H54 (cell line): ENCODE data around the gene TMEM258.

Experiments used
- DNase-seq: peaks from one replicate; pipeline ENCODE4 v3.0.0; 2011; ENCODE audit warnings: low spot score, mixed read lengths; ENCODE audit not compliant: insufficient read length
- FAIRE-seq: peaks from 3 replicates; lab custom pipeline; 2011; peaks lifted over from hg19 to GRCh38; lab: Jason Lieb, UNC
- POLR2A ChIP-seq: IDR thresholded peaks from 2 replicates; pipeline ENCODE4 v1.6.1; 2011; ENCODE audit warnings: low read depth, mild to moderate bottlenecking, low read length

The TMEM258 gene

GRCh38 chr11:61780581-61781162 lies 11.7 kb downstream of the TMEM258 start:
- no peak for FAIRE-seq
- DNase-seq, result no peak
- TF ChIP-seq POLR2A, result no peak

GRCh38 chr11:61779666-61780525 lies 12.5 kb downstream of the TMEM258 start:
- DNase-seq (no peak), FAIRE-seq (no peak)
- TF ChIP-seq POLR2A, result no peak

GRCh38 chr11:61778920-61779650 lies 13.3 kb downstream of the TMEM258 start:
- DNase-seq (no peak), FAIRE-seq (no peak)
- TF ChIP-seq POLR2A, result 0 out of 2 replicates have a peak, but pooled peaks have one; percentile 10

- FAIRE-seq (no peak), DNase-seq (no peak)
- no peak for TF ChIP-seq POLR2A
Observed at GRCh38 chr11:61778357-61778886, 14.0 kb downstream of the TMEM258 start.

- FAIRE-seq (no peak), DNase-seq (no peak)
- TF ChIP-seq POLR2A, result no peak
Observed at GRCh38 chr11:61777234-61778090, 14.9 kb downstream of the TMEM258 start.

- no peak for TF ChIP-seq POLR2A
- no peak for FAIRE-seq
- DNase-seq, result peak; percentile 93
Observed at GRCh38 chr11:61776561-61777075, 15.8 kb downstream of the TMEM258 start.

- DNase-seq, result no peak
- TF ChIP-seq POLR2A, result no peak
- FAIRE-seq, result no peak
Observed at GRCh38 chr11:61775606-61776554, 16.5 kb downstream of the TMEM258 start.

GRCh38 chr11:61775106-61775505 lies 17.3 kb downstream of the TMEM258 start:
- TF ChIP-seq POLR2A, result no peak
- FAIRE-seq, result no peak
- DNase-seq, result no peak

- TF ChIP-seq POLR2A, result no peak
- no peak for FAIRE-seq
- no peak for DNase-seq
Observed at GRCh38 chr11:61774411-61774810, 18.0 kb downstream of the TMEM258 start.

GRCh38 chr11:61773809-61774208 lies 18.6 kb downstream of the TMEM258 start:
- no peak for DNase-seq
- FAIRE-seq, result no peak
- no peak for TF ChIP-seq POLR2A

- DNase-seq (no peak), FAIRE-seq (no peak)
- no peak for TF ChIP-seq POLR2A
Observed at GRCh38 chr11:61773356-61773755, 19.0 kb downstream of the TMEM258 start.

- TF ChIP-seq POLR2A, result no peak
- DNase-seq (no peak), FAIRE-seq (no peak)
Observed at GRCh38 chr11:61771985-61772455, 20.4 kb downstream of the TMEM258 start.
